ENCODE measurements around the gene USP3.
"Not testable (repeated sequence)": the region's sequence is repeated elsewhere in the genome, so short reads cannot be mapped to it uniquely, and the experiment has no call there.

Gene USP3

GRCh38 chr15:63478243-63478642, 26.1 kb upstream of the USP3 start:
- peak; percentile 33 for DNase-seq

- DNase-seq, result no peak
These were observed 24.0 kb upstream of the USP3 start for GRCh38 chr15:63480441-63480821.

GRCh38 chr15:63481105-63481810, 23.1 kb upstream of the USP3 start:
- peak; percentile 69 for DNase-seq

GRCh38 chr15:63482874-63483323, 21.5 kb upstream of the USP3 start:
- peak; percentile 79 for DNase-seq

DNA sequence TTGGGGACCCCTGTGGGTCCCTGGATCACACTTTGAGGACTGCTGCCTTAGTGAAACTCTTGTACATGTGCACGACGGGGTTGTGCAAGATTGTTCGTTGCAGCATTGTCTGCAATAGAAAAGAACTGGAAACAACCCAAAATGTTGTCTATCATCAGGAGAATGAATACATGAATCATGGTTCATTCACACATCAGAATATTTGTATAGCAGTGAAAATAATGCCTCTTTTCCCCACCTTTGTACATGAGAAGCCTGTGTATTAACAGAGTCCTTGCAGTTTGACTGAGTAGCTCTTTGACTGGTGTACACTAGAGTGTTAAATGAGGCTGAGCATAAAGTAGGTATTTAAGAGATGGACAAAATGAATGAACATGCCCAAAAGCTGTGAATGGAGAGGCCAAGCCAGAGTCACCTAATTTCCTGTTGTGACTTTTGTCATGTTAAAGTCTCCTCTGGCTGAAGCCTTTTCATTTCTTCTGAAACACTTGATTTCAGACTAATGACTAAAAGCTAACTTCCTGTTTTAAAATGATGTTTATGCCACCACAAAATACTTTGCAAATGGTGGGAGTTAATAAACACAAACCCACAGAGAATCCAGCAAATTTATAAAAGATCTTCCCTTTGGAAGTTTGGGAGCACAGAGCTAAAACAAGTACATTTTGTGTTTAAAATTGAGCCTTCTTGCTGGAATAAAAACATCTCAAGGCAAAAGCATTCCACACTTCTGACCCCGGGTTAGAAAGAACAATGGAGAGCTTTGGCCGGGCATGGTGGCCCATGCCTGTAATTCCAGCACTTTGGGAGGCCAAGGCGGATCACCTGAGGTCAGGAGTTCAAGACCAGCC, 20.6 kb upstream of the USP3 start:
- peak; percentile 64 for DNase-seq

DNA sequence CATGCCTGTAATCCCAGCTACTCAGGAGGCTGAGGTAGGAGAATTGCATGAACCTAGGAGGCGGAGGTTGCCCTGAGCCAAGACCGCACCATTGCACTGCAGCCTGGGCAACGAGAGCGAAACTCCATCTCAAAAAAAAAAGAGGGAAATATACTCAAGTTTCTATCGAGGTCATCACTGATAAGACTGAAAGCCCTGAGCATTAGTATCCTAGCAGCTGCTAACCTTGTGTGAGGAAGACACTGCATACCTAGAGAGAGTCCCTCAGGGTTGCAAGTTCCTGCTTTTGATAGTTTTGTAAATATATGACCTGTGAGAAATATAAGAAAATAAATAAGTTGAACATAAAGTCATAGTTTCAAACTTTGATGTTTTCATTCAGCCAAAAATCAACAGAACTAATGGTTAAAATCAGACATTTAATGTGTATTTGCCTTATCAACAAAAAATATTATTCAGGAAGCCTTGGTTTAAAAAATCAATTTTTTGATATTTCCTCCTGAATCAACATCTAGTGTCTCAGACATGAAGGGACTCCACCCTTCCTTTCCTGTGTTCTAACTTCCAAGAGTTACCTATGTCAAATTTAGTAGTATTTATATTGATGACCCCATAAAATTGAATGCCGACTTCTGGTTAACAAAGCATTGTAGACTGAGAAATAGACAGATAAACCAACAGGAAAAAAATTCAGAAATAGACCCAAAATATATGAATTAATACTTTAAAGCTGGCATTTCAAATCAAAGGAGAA, 19.8 kb upstream of the USP3 start:
- DNase-seq, result no peak

- DNase-seq, result peak; percentile 94
These were observed 17.2 kb upstream of the USP3 start for GRCh38 chr15:63487076-63487757.

DNA sequence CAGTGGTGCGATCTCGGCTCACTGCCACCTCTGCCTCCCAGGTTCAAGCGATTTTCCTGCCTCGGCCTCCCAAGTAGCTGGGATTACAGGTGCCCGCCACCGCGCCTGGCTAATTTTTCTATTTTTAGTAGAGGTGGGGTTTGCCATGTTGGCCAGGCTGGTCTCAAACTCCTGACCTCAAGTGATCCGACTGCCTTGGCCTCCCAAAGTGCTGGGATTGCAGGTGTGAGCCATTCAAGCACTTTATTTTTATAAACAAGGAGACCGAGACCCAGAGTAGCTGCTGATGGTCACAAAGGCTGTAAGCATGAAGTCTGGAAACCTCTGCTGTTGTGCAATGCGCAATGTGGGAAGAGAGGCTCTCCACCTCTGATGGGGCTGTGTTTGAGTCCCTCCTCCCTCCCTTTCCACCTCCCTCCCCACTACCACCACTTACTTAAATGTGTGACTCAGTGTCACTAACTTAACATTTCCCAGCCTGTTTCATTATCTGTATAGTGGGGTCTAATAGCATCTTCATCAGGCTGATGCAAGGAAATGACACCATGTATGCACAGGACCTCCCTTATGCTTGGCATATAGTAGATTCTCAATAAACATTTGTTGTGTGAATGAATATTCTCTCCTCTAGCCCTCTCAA, 16.5 kb upstream of the USP3 start:
- DNase-seq, result not testable (repeated sequence)

DNA sequence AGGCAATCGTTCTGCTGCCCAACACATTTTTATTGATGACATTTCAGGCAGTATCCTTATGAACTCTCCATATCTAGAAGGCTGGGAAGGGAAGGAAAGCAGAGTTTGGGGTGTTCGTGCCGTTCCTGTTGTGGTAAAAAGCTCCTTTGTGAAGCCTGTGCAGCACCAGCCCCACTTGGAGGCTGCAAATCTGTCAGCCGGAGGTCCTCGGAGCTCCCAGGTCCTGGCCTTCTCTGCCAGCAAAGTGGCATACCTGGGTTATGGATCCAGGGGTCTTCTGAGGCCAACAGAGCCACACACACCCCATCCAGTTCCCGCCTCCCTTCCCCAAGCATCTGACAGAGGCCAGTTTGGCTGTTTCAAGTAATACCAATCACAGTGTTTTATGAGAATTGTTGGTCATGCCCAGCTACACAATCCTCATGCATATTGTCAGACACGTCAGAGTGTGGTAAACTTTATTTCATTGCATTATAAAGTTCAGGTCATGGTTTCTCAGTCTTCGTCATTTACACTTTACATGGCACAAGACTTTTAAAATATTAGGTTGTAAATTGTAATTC, 15.9 kb upstream of the USP3 start:
- DNase-seq, result no peak

- DNase-seq, result no peak
These were observed 15.0 kb upstream of the USP3 start for GRCh38 chr15:63489352-63489751.

DNA sequence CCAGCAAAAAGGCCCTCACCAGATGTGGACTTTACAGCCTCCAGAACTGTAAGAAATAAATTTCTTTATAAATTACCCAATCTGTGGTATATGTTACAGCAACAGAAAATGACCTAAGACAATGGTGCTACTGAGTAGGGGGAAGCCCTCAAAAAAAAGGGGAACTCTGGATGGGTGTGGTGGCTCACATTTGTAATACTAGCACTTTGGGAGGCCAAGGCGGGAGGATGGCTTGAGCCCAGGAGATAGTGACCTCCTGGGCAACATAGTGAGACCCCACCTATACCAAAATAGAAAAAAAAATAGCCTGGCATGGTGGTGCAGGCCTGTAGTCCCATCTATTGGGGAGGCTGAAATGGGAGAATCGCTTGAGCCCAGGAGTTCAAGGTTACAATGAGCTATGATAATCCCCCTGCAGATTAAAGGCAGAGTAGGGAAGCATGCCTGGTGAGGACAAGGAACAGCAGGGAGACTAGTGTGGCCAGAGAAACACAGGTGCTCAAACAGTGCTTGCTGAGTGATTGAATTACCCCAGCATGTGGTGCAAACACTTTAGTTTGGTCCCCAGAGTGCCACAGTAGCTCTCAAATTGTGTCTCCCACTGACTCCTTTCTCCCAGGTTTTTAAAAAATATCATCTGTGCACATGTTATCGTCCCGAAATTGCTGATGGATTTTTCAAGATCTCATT, 13.9 kb upstream of the USP3 start:
- DNase-seq, result peak; percentile 97

- DNase-seq, result peak; percentile 90
These were observed 13.1 kb upstream of the USP3 start for GRCh38 chr15:63491116-63491827.

GRCh38 chr15:63491979-63492378, 12.4 kb upstream of the USP3 start:
- DNase-seq, result no peak

GRCh38 chr15:63492541-63493077, 11.8 kb upstream of the USP3 start:
- DNase-seq, result no peak

DNA sequence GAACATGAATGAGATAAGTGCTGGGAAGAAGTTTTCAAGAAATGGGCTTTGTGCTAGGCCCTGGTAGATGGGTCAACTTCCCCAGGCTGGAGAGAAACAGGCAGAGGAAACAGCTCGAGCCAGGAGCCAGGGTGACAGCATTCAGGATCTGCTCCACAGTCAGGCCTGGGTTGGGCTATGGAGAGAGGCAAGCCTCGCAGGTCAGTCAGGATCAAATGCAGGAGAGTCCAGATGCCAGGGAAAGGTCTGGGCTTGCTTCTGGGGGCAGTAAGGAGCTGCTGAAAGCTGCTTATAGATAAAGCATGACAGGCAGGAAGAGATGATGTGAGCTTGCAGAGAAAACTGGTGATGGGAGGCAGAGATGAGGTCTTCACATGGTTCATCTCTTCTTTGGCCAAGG, 11.0 kb upstream of the USP3 start:
- DNase-seq, result no peak

- no peak for DNase-seq
These were observed 10.0 kb upstream of the USP3 start for GRCh38 chr15:63494408-63494807.

DNA sequence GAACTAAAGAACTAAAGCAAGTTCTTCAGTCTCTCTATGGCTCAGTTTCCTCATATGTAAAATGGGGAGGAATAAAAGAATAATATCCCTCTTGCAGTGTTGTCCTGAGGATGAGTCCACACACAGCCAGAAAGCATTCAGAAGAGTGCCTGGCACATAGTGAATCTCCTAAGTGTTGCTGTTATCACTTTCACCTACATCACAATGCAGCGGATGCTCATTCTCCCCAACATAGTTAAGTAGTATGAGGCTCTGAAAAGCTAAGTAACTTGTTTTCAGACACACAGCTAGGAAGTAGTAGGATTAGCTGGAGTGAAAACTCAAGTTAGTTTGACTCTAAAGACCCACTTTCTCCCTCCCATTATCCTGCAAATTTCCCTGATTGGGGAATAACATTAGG, 9.1 kb upstream of the USP3 start:
- no peak for DNase-seq

- peak; percentile 80 for DNase-seq
These were observed 8.5 kb upstream of the USP3 start for GRCh38 chr15:63495780-63496488.

DNA sequence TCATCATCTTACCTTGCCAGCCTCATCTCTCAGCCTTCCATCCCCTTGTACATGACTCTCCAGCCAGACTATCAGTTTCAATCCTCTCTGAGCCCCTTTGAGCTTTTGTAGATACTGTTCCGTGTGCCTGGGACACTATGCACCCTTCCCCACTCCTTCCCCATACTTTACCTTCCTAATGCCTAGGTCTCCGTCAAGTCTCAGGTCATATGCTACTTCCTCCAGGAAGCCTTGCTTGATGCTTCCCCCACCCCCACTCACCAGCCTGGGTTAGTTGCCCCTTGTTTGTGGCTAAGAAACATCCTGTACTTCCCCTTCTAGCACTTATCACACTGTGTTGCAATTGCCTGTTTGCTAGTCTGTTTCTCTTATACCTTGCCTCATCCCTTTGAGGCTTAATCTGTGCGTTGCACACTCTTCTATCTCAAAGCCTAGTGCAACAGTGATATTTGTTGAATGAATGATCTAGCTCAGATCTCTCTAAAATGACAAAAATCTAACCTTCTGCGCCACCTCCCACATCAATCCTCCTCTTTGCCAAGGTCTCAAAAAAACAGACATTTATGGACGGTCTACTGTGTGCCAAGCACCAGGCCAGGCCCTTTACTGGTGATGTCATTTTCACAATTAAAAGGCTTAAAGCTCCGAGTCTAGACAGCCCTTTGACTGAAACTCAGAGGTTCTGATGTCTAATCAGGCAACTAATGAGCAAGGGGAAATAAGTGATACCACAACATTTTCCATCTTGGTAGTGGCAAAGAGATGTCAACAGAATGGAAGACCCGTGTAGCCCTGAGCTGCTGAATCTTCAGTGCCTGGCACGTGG, 6.5 kb upstream of the USP3 start:
- DNase-seq, result no peak
